CD4-positive, alpha-beta T cell treated with Interleukin-15 for 1 hour (primary cell): ENCODE results near the gene PTGFRN.

Experiments
- DNase-seq: peaks from one replicate; pipeline ENCODE4 v3.0.0-alpha.2; 2020

PTGFRN gene

GRCh38 chr1:117003223-117003875, 93.6 kb downstream of the PTGFRN start:
- no peak for DNase-seq

DNA sequence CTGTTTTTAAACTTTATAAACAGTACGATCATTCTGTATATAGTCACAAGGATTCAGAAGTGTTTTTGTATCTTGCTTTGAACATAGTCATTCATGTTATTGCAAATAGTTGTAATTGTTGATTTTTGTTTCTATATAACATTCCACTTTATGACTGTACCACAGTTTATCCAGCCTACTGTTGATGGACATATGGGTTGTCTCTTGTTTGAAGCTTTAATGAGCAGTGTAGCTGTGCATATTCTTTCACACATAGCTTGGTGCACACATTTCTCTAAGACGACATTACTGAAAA, 98.0 kb downstream of the PTGFRN start:
- no peak for DNase-seq

GRCh38 chr1:117008656-117009055, 98.9 kb downstream of the PTGFRN start:
- DNase-seq: no peak

DNA sequence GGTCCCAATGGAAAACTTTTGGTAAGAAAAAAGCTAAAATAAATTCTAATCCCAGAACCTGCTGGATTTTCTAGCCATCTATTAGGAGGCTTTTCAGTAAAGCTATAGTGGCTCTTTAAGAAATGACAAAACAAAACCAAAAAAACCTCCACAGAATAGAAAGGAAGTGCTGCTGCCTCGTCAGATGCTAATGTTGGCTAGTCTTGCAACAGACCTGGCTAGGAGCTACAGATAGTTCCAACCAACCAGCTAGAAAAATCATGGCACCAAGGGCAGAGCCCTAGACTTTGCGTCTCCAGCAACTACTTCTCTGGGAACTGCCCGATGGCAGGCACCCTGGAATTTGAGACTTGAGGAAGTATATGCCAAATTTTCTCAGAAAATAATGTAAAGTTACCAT, 99.4 kb downstream of the PTGFRN start:
- no peak for DNase-seq

- no peak for DNase-seq
These were observed 100.7 kb downstream of the PTGFRN start for GRCh38 chr1:117010310-117010969.

DNA sequence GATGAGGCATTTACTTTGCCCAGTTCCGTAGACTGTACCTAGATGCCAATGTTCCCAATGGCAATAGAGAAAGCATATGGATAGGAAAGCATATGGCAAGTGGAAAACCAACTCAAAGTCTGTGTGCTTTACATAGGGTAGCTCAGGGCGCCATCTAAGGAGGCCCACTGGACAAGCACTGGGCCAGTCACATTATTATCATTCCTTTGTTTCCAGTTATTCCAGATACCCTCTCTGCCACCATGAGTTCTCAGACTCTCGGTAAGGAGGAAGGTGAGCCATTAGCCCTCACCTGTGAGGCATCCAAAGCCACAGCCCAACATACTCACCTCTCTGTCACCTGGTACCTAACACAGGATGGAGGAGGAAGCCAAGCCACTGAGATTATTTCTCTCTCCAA, 101.6 kb downstream of the PTGFRN start:
- DNase-seq: no peak

DNA sequence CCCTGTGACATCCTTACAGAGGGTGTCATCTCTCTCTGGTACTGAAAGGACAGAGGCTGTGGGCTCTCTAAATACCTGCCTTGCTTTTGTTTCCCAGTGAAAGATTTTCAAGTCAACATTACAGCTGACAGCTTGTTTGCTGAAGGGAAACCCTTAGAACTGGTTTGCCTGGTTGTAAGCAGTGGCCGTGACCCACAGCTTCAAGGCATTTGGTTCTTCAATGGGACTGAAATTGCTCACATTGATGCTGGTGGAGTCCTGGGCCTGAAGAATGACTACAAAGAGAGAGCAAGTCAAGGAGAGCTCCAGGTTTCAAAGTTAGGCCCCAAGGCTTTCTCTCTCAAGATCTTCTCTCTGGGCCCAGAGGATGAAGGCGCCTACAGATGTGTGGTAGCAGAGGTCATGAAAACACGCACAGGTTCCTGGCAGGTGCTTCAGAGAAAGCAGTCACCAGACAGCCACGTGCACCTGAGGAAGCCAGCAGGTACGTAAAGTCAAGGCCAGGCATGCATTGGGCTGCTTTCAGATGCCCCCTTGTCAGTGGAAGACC, 103.7 kb downstream of the PTGFRN start:
- DNase-seq: no peak

DNA sequence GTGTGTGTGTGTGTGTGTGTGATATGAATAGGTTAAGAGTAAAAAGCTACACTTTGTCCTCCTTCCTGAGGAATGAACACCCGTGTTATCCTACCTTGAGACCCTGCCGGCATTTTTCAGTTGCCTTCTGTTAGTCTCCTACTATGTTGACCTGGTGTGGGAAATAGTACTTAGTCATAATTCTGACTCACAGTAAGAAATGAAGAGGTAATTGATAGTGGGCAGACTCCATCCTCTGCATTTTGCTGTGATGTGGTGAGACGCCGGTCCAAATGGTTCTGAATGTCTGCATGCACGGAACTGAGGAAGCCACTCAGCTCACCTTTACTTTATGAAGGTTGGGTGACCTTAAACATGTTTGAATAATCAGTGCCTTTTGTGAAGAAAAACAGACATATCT, 104.5 kb downstream of the PTGFRN start:
- DNase-seq: no peak

DNA sequence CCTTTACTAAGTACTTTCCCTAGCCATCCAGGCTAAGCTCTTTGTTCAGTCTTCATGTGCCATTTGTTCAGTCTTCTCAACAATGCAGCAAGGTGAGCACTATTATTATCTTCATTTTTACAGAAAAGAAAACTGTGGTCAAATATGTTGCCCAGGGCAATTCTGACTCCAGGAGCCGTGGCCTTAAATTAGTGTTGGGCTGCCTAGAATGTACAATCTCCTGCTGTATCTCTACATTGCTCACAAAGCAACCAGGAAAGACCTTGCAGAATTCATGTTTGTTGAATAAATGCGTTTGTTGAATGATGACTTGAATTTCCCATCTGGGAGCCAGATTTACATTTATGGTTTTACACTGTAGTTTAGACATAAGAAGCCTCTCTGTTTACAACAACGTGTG, 106.0 kb downstream of the PTGFRN start:
- DNase-seq: no peak

GRCh38 chr1:117017062-117017461, 107.3 kb downstream of the PTGFRN start:
- no peak for DNase-seq

DNA sequence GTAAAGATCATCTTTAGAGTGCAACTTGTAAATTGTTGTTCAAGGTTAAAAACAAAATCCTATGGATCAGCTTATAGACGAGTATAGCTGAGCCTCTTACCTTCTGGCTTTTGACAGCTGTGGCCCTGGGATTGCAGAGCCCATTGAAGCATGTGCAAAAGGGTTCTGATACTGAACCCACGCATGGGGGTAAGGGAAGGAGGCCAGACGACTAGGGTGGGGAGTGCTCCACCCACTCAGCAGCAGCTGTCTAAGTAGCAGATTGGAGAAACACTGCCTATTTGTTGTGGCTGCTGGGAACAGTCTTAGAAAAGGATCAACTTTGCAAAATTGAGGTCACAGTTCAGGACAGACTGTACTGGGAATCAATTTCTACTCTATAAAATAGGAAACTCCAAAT, 107.9 kb downstream of the PTGFRN start:
- no peak for DNase-seq

DNA sequence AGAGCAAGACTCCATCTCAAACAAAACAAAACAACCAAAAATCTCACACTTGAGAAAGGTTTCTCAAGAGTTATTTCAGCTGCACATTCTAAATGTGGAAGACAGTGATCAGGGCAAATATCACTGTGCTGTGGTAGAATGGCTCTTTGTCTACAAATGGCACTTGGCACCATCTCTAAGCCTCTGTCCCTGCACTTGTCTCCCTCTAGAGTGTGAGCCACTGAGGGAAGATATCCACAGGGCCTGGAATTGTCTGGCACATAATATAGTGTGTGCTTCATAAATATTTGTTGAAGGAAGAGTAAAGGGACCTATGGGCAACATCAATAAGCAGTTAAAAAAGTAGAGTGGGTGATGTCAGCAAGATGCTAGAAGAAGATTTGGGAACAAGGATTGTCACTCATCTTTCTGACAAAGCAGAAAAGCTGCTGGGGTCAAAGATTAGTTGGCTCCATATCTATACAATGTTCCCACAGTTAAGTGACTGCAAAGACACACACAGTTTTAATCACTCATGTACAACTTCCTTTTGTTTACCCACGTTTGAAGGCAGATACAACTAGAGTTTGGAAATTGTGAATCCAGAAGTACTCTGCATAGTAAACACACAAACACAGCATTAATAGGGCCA, 110.9 kb downstream of the PTGFRN start:
- DNase-seq: no peak

- no peak for DNase-seq
These were observed 112.4 kb downstream of the PTGFRN start for GRCh38 chr1:117022114-117022513.

DNA sequence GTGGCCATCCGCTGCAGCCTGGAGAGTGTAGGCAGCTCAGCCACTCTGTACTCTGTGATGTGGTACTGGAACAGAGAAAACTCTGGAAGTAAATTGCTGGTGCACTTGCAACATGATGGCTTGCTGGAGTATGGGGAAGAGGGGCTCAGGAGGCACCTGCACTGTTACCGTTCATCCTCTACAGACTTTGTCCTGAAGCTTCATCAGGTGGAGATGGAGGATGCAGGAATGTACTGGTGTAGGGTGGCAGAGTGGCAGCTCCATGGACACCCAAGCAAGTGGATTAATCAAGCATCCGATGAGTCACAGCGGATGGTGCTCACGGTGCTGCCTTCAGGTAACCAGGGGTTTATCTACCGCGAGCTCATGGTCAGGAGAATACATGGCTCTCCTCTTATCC, 115.9 kb downstream of the PTGFRN start:
- no peak for DNase-seq

DNA sequence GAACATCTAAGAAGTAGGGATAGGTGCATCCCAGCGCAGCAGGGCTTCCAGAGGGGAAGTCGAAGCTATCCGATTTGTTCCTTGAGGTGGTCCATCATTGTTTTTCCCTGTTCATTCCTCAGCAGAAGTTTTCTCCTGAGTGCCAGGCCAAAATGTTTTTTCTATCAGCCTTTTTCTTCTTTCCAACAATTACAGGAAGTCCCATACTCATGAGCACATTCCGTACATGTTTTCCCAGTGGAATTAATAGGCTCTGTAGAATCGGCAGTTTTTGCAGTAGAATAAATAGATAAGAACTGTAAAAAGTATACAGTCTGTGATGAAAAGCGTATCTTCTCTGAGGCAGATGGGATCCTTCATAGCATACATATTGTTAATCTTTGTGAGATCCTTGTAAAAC, 116.6 kb downstream of the PTGFRN start:
- DNase-seq: no peak

DNA sequence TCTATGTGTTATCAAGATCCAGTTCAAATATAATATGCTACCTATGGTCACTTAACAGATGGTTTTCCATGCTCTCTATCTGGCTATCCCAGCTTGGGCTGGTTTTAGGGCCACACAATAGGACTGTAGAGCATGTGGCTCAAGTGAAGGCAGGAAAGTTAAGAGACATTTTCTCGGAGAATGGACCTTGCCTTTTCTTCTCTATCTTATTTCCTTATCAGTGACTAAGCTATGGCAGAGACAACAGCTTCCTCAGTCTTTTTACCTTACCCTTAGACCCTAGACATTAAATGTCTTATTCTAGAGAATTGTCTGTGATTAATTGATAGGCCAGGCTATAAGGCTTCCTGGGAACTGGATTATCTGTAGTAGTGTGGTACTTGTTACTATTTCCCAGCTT, 120.0 kb downstream of the PTGFRN start:
- DNase-seq: no peak

DNA sequence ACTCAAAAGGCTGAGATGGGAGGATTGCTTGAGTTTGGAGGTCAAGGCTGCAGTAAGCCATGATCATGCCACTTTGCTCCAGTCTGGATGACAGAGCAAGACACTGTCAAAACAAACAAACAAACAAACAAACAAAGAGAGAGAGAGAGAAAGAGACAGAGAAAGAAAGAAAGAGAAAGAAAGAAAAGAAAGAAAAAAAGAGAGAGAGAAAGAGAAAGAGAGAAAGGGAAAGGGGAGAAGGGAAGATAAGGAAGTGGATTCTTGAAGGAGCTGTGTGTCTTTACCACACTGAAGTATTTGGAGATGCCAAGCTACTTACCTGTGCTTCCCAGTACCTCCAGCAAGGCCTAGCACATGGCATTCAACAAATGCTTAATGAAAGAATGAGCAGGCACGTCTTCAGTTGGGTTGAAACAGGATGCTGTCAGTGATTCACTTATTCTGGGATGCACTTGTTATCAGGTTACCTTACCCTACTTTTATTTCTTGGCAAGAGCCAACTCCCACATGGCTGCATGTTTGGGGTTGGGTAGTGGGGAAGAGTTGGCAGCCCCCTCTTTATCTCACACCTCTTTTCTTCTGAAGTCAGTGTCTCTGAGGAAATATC, 120.7 kb downstream of the PTGFRN start:
- DNase-seq: no peak

- no peak for DNase-seq
These were observed 122.5 kb downstream of the PTGFRN start for GRCh38 chr1:117032266-117032665.

DNA sequence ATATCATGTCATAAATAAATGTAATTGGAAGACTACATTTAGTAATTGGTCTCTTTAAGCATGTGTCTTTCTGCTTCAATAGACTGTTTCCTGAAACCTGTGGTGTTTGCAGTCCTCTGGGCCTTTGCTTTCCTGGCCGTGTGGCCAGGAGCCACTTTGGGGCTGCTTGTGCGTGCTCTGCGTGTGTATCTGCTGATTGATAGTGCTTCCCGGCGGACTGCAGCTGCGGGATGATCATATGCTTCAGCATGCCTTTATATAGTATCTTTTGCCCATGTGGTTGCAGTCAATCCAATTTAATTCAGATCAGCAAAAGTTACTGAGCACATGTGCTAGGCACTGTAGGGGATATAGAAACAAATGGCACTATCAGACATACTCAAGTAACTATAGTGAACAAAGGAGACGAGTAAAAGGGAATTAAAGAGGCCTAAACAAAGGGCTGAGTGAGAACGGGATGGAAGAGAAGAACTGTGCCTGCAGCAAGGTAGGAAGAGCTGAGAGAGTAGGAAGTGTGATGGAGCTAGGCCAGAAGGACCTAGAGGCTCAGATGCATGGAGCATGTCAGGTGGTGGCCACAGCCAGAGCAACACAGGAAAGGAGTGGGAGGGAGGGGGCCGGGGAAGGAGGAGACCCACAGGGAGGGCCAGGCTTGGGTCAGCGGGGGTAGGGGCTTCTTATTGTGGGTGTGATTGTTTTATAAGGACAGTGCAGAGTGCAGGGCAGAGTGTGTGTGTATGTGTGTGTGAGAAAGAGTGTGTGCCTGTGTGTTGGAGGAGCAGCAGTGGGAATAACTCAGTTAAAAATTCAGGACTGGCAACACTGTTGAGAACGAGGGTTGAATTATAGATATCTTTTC, 123.2 kb downstream of the PTGFRN start:
- no peak for DNase-seq

- no peak for DNase-seq
These were observed 124.1 kb downstream of the PTGFRN start for GRCh38 chr1:117033772-117034171.

- DNase-seq: no peak
These were observed 125.1 kb downstream of the PTGFRN start for GRCh38 chr1:117034791-117035290.

GRCh38 chr1:117036018-117036461, 126.3 kb downstream of the PTGFRN start:
- no peak for DNase-seq

DNA sequence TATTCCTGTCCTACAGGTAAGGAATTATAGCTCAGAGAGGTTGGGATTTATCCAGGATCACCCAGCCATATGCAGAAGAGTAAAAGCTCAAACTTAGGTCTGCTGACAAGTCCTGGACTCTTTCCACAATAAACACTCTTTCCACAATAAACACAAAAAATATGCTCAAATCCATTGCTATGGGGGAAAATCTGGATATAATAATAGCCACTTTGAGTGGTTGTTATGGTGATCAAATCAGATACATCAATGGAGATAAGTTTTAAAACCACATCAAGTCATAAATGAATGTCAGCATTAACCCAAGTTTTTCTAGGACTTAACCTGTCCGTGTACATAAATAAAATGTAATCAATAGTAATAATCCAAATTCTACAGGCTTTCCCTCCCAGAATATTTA, 128.1 kb downstream of the PTGFRN start:
- no peak for DNase-seq
